ENCODE data around the gene SNRPD1. TPM values are rescaled to one million over a fixed set of nuclear protein-coding genes. Genes with fewer than 3 reads are reported as not detected.
A peak's percentile ranks its signal among the peaks of the same experiment; 100 is the strongest.

SNRPD1 gene
- total RNA-seq, 2 donors from 2014 or later: 98.9 to 114 TPM

DNA sequence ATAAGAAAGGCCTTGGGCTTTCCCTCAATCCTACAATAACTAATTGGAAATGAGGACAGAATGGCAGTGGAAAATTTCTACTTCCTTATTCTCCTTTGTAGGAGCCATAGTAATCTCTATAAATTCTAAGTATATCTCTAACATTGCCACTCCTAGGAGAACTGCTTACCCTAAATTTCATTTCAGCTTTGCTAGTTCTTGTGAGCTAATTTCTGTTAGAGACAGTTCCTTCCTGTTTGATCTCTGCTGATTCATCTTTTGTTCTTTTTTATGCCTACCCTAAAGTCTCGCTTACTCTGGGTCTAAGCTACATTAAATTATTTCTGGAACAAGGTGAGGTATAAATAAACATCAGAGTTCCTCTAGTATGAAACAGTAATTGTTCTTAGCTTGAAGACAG, 66.7 kb downstream of the SNRPD1 start:
- peaks cover 15% of the 10 kb centered on the region for H3K36me3 Mint-ChIP-seq (ENCODE audit: low read depth)

GRCh38 chr18:21680161-21680560, 68.0 kb downstream of the SNRPD1 start:
- Histone ChIP-seq H3K27me3 (ENCODE audit: control insufficient read depth, insufficient read depth, low read length, poor library complexity, severe bottlenecking) (no peaks in the 10 kb centered on the region), H3K9me3 (ENCODE audit: control insufficient read depth, low read length) (no peaks in the 10 kb centered on the region), H3K4me1 (ENCODE audit: control insufficient read depth, insufficient read depth, low read length) (peaks cover 2% of the 10 kb centered on the region), H3K4me3 (ENCODE audit: low read length) (no peak overlapping the region), H3K36me3 (ENCODE audit: control insufficient read depth, insufficient read depth, low read length) (peaks cover 32% of the 10 kb centered on the region), H3K27ac (ENCODE audit: low read depth, low read length) (no peak overlapping the region), H3K9ac (ENCODE audit: extremely low read depth, low read length, poor library complexity, severe bottlenecking) (no peak overlapping the region)
- TF ChIP-seq, protein P1, sequence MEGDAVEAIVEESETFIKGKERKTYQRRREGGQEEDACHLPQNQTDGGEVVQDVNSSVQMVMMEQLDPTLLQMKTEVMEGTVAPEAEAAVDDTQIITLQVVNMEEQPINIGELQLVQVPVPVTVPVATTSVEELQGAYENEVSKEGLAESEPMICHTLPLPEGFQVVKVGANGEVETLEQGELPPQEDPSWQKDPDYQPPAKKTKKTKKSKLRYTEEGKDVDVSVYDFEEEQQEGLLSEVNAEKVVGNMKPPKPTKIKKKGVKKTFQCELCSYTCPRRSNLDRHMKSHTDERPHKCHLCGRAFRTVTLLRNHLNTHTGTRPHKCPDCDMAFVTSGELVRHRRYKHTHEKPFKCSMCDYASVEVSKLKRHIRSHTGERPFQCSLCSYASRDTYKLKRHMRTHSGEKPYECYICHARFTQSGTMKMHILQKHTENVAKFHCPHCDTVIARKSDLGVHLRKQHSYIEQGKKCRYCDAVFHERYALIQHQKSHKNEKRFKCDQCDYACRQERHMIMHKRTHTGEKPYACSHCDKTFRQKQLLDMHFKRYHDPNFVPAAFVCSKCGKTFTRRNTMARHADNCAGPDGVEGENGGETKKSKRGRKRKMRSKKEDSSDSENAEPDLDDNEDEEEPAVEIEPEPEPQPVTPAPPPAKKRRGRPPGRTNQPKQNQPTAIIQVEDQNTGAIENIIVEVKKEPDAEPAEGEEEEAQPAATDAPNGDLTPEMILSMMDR (conservative IDR thresholded peaks at IDR 0.05): no peak
- no peak for DNase-seq
- H3K4me1 Mint-ChIP-seq: peaks cover 4% of the 10 kb centered on the region
- H3K27me3 Mint-ChIP-seq (ENCODE audit: insufficient read depth): no peaks in the 10 kb centered on the region
- WGBS, 2 experiments (ENCODE audit: insufficient coverage in 1 of 2, insufficient read length in 1 of 2): 96% methylated on average over 5 to 6 of the region's 6 CpGs
- H3K9me3 Mint-ChIP-seq: no peaks in the 10 kb centered on the region
- H3K36me3 Mint-ChIP-seq (ENCODE audit: low read depth): peaks cover 14% of the 10 kb centered on the region
- no peak overlapping the region for H3K4me3 Mint-ChIP-seq
- no peak overlapping the region for H3K27ac Mint-ChIP-seq

More for the DNA sequence above, 66.7 kb downstream of the SNRPD1 start:
- no peaks in the 10 kb centered on the region for H3K9me3 Mint-ChIP-seq
- Histone ChIP-seq H3K9me3 (ENCODE audit: control insufficient read depth, low read length) (no peaks in the 10 kb centered on the region), H3K4me3 (ENCODE audit: low read length) (no peak overlapping the region), H3K27me3 (ENCODE audit: control insufficient read depth, insufficient read depth, low read length, poor library complexity, severe bottlenecking) (no peaks in the 10 kb centered on the region), H3K4me1 (ENCODE audit: control insufficient read depth, insufficient read depth, low read length) (peaks cover 2% of the 10 kb centered on the region), H3K9ac (ENCODE audit: extremely low read depth, low read length, poor library complexity, severe bottlenecking) (no peak overlapping the region), H3K27ac (ENCODE audit: low read depth, low read length) (no peak overlapping the region), H3K36me3 (ENCODE audit: control insufficient read depth, insufficient read depth, low read length) (peaks cover 34% of the 10 kb centered on the region)
- H3K4me3 Mint-ChIP-seq: no peak overlapping the region
- H3K4me1 Mint-ChIP-seq: peaks cover 6% of the 10 kb centered on the region
- no peaks in the 10 kb centered on the region for H3K27me3 Mint-ChIP-seq (ENCODE audit: insufficient read depth)
- WGBS, 2 experiments (ENCODE audit: insufficient coverage in 1 of 2, insufficient read length in 1 of 2): 100% methylated on average over 1 of the region's 1 CpG; no CpG with 5 or more reads in 1 of the 2 experiments
- no peak overlapping the region for H3K27ac Mint-ChIP-seq
- TF ChIP-seq, protein P1 (conservative IDR thresholded peaks at IDR 0.05): no peak
- DNase-seq: no peak

- Histone ChIP-seq H3K4me1 (ENCODE audit: control insufficient read depth, insufficient read depth, low read length) (peaks cover 2% of the 10 kb centered on the region), H3K36me3 (ENCODE audit: control insufficient read depth, insufficient read depth, low read length) (peaks cover 40% of the 10 kb centered on the region), H3K27me3 (ENCODE audit: control insufficient read depth, insufficient read depth, low read length, poor library complexity, severe bottlenecking) (no peaks in the 10 kb centered on the region), H3K9me3 (ENCODE audit: control insufficient read depth, low read length) (no peaks in the 10 kb centered on the region), H3K27ac (ENCODE audit: low read depth, low read length) (peak overlapping the region; percentile 94), H3K9ac (ENCODE audit: extremely low read depth, low read length, poor library complexity, severe bottlenecking) (no peak overlapping the region), H3K4me3 (ENCODE audit: low read length) (no peak overlapping the region)
- H3K27ac Mint-ChIP-seq: no peak overlapping the region
- no peak for DNase-seq
- WGBS, 2 experiments (ENCODE audit: insufficient coverage in 1 of 2, insufficient read length in 1 of 2): 74 to 86% methylated on average over 9 to 11 of the region's 11 CpGs
- no peaks in the 10 kb centered on the region for H3K27me3 Mint-ChIP-seq (ENCODE audit: insufficient read depth)
- H3K36me3 Mint-ChIP-seq (ENCODE audit: low read depth): peaks cover 16% of the 10 kb centered on the region
- TF ChIP-seq, protein P1 (conservative IDR thresholded peaks at IDR 0.05): no peak
- H3K9me3 Mint-ChIP-seq: no peaks in the 10 kb centered on the region
- H3K4me3 Mint-ChIP-seq: no peak overlapping the region
- peaks cover 7% of the 10 kb centered on the region for H3K4me1 Mint-ChIP-seq
Observed at GRCh38 chr18:21682371-21683051, 70.4 kb downstream of the SNRPD1 start.

Small RNA genes within 50 kb of the gene (microRNA-seq; reads per million reads assigned to microRNA genes)
- gene MIR320C1 (ENCODE audit: borderline microRNAs expressed): not detected

Other genes starting within 250 kb of the SNRPD1 start
- 10 to 100 TPM; 33.3 to 39.4 TPM for gene ESCO1, start 11.6 kb upstream of the SNRPD1 start, total RNA-seq
- 10 to 100 TPM; 14.2 to 24.5 TPM for gene ABHD3, start 92.5 kb downstream of the SNRPD1 start, total RNA-seq
- 10 to 100 TPM; 66.4 to 75.0 TPM for gene MIB1, start 128.5 kb downstream of the SNRPD1 start, total RNA-seq